Karpas-422 (cell line): Measurements from ENCODE around the gene SCN8A. TPM values are rescaled to one million over a fixed set of nuclear protein-coding genes. Genes with fewer than 3 reads are reported as not detected.

Experiments used
- DNase-seq: peaks from one replicate; pipeline ENCODE4 v3.0.0-alpha.2; 2015
- H2AFZ ChIP-seq: fragments of 200-600 bp; sonication (generic); 2 replicates; pipeline ENCODE4 v1.6.1; 2014; ENCODE audit warnings: antibody characterized with exemption, low read length, mixed read lengths
- H3K27ac ChIP-seq: fragments of 200-600 bp; sonication (generic); 2 replicates; pipeline ENCODE4 v1.5.1; 2014; ENCODE audit warnings: mild to moderate bottlenecking, low read length, moderate library complexity
- H3K27me3 ChIP-seq: fragments of 200-600 bp; sonication (generic); 2 replicates; pipeline ENCODE4 v1.6.1; 2014; ENCODE audit warnings: low read length, mixed read lengths
- H3K36me3 ChIP-seq: fragments of 200-600 bp; sonication (generic); 2 replicates; pipeline ENCODE4 v1.6.1; 2014; ENCODE audit warnings: low read length, mixed read lengths; ENCODE audit not compliant: insufficient read depth
- H3K4me1 ChIP-seq: fragments of 200-600 bp; sonication (generic); 2 replicates; pipeline ENCODE4 v1.6.1; 2014; ENCODE audit warnings: mild to moderate bottlenecking, low read length, mixed read lengths
- H3K4me2 ChIP-seq: fragments of 200-600 bp; sonication (generic); 2 replicates; pipeline ENCODE4 v1.6.1; 2014; ENCODE audit warnings: low read length, low read depth, mild to moderate bottlenecking; ENCODE audit not compliant: poor library complexity, severe bottlenecking
- H3K4me3 ChIP-seq: fragments of 200-600 bp; sonication (generic); 2 replicates; pipeline ENCODE4 v1.5.1; 2014; ENCODE audit warnings: mild to moderate bottlenecking, antibody characterized with exemption, low read length, mixed read lengths
- H3K79me2 ChIP-seq: fragments of 200-600 bp; sonication (generic); 2 replicates; pipeline ENCODE4 v1.6.1; 2014; ENCODE audit warnings: mild to moderate bottlenecking, low read length, mixed read lengths
- H3K9ac ChIP-seq: fragments of 200-600 bp; sonication (generic); 2 replicates; pipeline ENCODE4 v1.6.0; 2014; ENCODE audit warnings: low read length
- H3K9me2 ChIP-seq: fragments of 200-600 bp; sonication (generic), shearing (Covaris generic); replicated peaks from 2 replicates; pipeline ENCODE4 v1.6.0; 2014; ENCODE audit warnings: mild to moderate bottlenecking, low read length, moderate library complexity; ENCODE audit not compliant: insufficient read depth
- H3K9me3 ChIP-seq: fragments of 300-700, 200-600 bp; sonication (generic); 2 replicates; pipeline ENCODE4 v1.6.1; 2014; ENCODE audit warnings: low read length, mixed read lengths
- H4K20me1 ChIP-seq: fragments of 200-600 bp; sonication (generic); 2 replicates; pipeline ENCODE4 v1.6.1; 2014; ENCODE audit warnings: mild to moderate bottlenecking, antibody characterized with exemption, low read length, low read depth; ENCODE audit not compliant: insufficient read depth
- total RNA-seq: library from RNA; depleted of rRNA; stranded (reverse); fragments of >200 nt; shearing (Covaris generic); gene quantifications from 2 replicates; pipeline ENCODE4 v1.2.3, GENCODE V29; 2014; ENCODE audit warnings: low replicate concordance

SCN8A gene
- total RNA-seq, 1 experiment from 2014 or later: 0.11 TPM

DNA sequence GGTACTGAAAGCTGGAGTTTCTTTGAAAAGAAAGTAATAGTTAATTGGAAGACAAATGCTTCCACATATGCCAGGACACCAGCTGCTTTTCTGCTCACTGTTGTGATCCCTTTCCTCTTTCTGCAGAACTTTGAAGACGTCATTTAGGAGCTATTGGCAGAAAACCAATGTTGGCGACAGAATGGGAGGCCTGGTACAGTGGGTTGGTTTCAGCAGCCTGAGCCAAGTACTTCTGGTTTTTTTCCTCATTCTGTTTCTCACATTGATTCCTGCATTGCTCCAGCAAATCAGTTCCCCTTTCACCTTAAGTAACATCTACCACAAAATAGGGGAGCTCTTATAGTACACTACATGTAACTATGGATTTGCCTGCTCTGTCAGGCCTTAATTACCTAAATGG is 160.6 kb downstream of the SCN8A start:
- Histone ChIP-seq H3K79me2 (no peaks in the 10 kb centered on the region), H3K27ac (no peak overlapping the region), H2AFZ (no peak overlapping the region), H3K4me3 (no peak overlapping the region), H3K9me3 (no peaks in the 10 kb centered on the region), H3K4me2 (no peak overlapping the region), H3K4me1 (no peaks in the 10 kb centered on the region), H3K9ac (no peak overlapping the region), H4K20me1 (no peaks in the 10 kb centered on the region), H3K27me3 (no peaks in the 10 kb centered on the region), H3K9me2 (no peaks in the 10 kb centered on the region), H3K36me3 (no peaks in the 10 kb centered on the region)
- DNase-seq: no peak

GRCh38 chr12:51752234-51752889 is 161.3 kb downstream of the SCN8A start:
- no peak overlapping the region for H3K9ac ChIP-seq

GRCh38 chr12:51753980-51754675 is 163.1 kb downstream of the SCN8A start:
- Histone ChIP-seq H3K36me3 (no peaks in the 10 kb centered on the region), H3K27ac (no peak overlapping the region), H3K4me3 (no peak overlapping the region), H4K20me1 (no peaks in the 10 kb centered on the region), H2AFZ (no peak overlapping the region), H3K9ac (no peak overlapping the region), H3K9me2 (no peaks in the 10 kb centered on the region), H3K4me1 (no peaks in the 10 kb centered on the region), H3K79me2 (no peaks in the 10 kb centered on the region), H3K27me3 (no peaks in the 10 kb centered on the region), H3K9me3 (no peaks in the 10 kb centered on the region), H3K4me2 (no peak overlapping the region)
- DNase-seq: no peak

More at GRCh38 chr12:51752234-51752889, 161.3 kb downstream of the SCN8A start:
- Histone ChIP-seq H3K27me3 (no peaks in the 10 kb centered on the region), H3K9me3 (no peaks in the 10 kb centered on the region), H3K36me3 (no peaks in the 10 kb centered on the region), H3K79me2 (no peaks in the 10 kb centered on the region), H3K27ac (no peak overlapping the region), H3K4me3 (no peak overlapping the region), H3K4me1 (no peaks in the 10 kb centered on the region), H4K20me1 (no peaks in the 10 kb centered on the region), H3K9me2 (no peaks in the 10 kb centered on the region), H2AFZ (no peak overlapping the region), H3K4me2 (no peak overlapping the region)
- peak; percentile 55 for DNase-seq

DNA sequence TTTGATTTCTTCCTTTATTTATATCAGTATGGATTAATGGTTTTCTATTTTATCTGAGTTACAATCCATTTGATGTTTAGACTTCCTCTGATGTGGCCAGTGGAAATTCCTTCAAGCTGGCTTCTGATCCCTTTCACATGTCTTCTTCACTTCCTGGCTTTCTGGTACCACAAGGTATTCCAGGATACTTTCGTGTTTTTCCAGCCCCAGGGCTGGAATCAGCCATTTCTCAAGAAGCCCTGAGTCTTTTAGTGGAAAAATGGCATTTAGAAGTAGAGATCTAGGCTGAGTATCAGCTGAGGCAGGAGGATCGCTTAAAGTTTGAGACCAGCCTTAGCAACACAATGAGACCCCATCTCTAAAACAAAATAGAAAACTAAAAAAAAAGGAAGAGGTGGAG is 164.2 kb downstream of the SCN8A start:
- no peak overlapping the region for H3K27ac ChIP-seq
- no peaks in the 10 kb centered on the region for H3K9me3 ChIP-seq
- H3K27me3 ChIP-seq: no peaks in the 10 kb centered on the region
- no peak overlapping the region for H2AFZ ChIP-seq
- H3K4me2 ChIP-seq: no peak overlapping the region
- no peak overlapping the region for H3K4me3 ChIP-seq
- no peaks in the 10 kb centered on the region for H3K9me2 ChIP-seq
- H3K9ac ChIP-seq: no peak overlapping the region
- no peaks in the 10 kb centered on the region for H3K4me1 ChIP-seq
- no peaks in the 10 kb centered on the region for H4K20me1 ChIP-seq
- no peak for DNase-seq
- H3K36me3 ChIP-seq: no peaks in the 10 kb centered on the region
- no peaks in the 10 kb centered on the region for H3K79me2 ChIP-seq

DNA sequence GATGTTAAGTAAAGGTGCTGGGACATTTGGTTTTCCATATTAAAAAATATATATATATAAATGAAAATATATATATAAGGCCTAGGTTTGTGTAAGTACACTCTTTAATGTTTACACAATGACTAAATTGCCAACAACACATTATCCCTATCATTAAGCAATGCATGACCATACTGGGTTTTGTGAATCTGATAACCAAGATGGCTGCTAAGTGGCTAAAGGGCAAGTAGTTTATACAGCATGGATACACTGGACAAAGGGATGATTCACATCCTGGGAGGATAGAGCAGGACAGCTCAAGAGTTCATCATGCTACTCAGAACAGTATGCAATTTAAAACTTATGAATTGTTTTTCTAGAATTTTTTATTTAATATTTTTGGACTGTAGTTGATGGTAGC is 168.1 kb downstream of the SCN8A start:
- DNase-seq: no peak
- no peaks in the 10 kb centered on the region for H3K36me3 ChIP-seq

GRCh38 chr12:51759695-51760094 is 168.7 kb downstream of the SCN8A start:
- Histone ChIP-seq H3K27me3 (no peaks in the 10 kb centered on the region), H3K4me3 (no peak overlapping the region), H3K27ac (no peak overlapping the region), H4K20me1 (no peaks in the 10 kb centered on the region), H3K79me2 (no peaks in the 10 kb centered on the region), H3K4me2 (no peak overlapping the region), H3K9me3 (no peaks in the 10 kb centered on the region), H3K4me1 (no peaks in the 10 kb centered on the region), H3K9ac (no peak overlapping the region), H2AFZ (no peak overlapping the region), H3K36me3 (no peaks in the 10 kb centered on the region), H3K9me2 (no peaks in the 10 kb centered on the region)
- DNase-seq: no peak

More for the DNA sequence above, 168.1 kb downstream of the SCN8A start:
- Histone ChIP-seq H3K4me3 (no peak overlapping the region), H3K9me2 (no peaks in the 10 kb centered on the region), H4K20me1 (no peaks in the 10 kb centered on the region), H3K79me2 (no peaks in the 10 kb centered on the region), H3K9me3 (no peaks in the 10 kb centered on the region), H3K4me1 (no peaks in the 10 kb centered on the region), H3K9ac (no peak overlapping the region), H3K4me2 (no peak overlapping the region), H2AFZ (no peak overlapping the region), H3K27me3 (no peaks in the 10 kb centered on the region), H3K27ac (no peak overlapping the region)

- Histone ChIP-seq H3K9me3 (no peaks in the 10 kb centered on the region), H3K4me1 (no peaks in the 10 kb centered on the region), H3K27me3 (no peaks in the 10 kb centered on the region), H3K27ac (no peak overlapping the region), H3K79me2 (no peaks in the 10 kb centered on the region), H3K9me2 (no peaks in the 10 kb centered on the region), H3K4me3 (no peak overlapping the region), H3K36me3 (no peaks in the 10 kb centered on the region), H2AFZ (no peak overlapping the region), H3K4me2 (no peak overlapping the region), H3K9ac (no peak overlapping the region), H4K20me1 (no peaks in the 10 kb centered on the region)
- no peak for DNase-seq
These were observed 169.2 kb downstream of the SCN8A start for GRCh38 chr12:51760231-51760630.

GRCh38 chr12:51763743-51764142 is 172.7 kb downstream of the SCN8A start:
- Histone ChIP-seq H3K9me2 (no peaks in the 10 kb centered on the region), H3K27me3 (no peaks in the 10 kb centered on the region), H3K36me3 (no peaks in the 10 kb centered on the region), H3K4me3 (no peak overlapping the region), H3K4me1 (no peaks in the 10 kb centered on the region), H3K4me2 (no peak overlapping the region), H4K20me1 (no peaks in the 10 kb centered on the region), H3K9me3 (no peaks in the 10 kb centered on the region), H3K27ac (no peak overlapping the region), H3K9ac (no peak overlapping the region), H2AFZ (no peak overlapping the region), H3K79me2 (no peaks in the 10 kb centered on the region)
- no peak for DNase-seq
